WERI-Rb-1 (cell line): ENCODE results near the gene CD46.

ENCODE experiments used
- DNase-seq: peaks from one replicate; pipeline ENCODE4 v3.0.0-alpha.2; 2020
- H3K27ac ChIP-seq: fragments of 250-450 bp; sonication (Bioruptor Pico); 2 replicates; pipeline ENCODE4 v1.5.1; 2020; ENCODE audit warnings: mild to moderate bottlenecking, moderate library complexity
- H3K27me3 ChIP-seq: fragments of 250-450 bp; sonication (Bioruptor Pico); 2 replicates; pipeline ENCODE4 v1.5.1; 2021; ENCODE audit warnings: mild to moderate bottlenecking, low read depth, moderate library complexity; ENCODE audit not compliant: insufficient read depth, severe bottlenecking
- H3K36me3 ChIP-seq: fragments of 250-450 bp; sonication (Bioruptor Pico); 2 replicates; pipeline ENCODE4 v1.5.1; 2020; ENCODE audit warnings: mild to moderate bottlenecking, moderate library complexity
- H3K4me3 ChIP-seq: 2 replicates; pipeline ENCODE4 v1.5.1; 2011; ENCODE audit warnings: low read depth, mild to moderate bottlenecking, control low read depth, low read length
- H3K9me3 ChIP-seq: fragments of 250-450 bp; sonication (Bioruptor Pico); 2 replicates; pipeline ENCODE4 v1.5.1; 2021; ENCODE audit warnings: mild to moderate bottlenecking, moderate library complexity; ENCODE audit not compliant: severe bottlenecking
- CTCF ChIP-seq: IDR thresholded peaks from 2 replicates; pipeline ENCODE4 v1.5.1; 2011; ENCODE audit warnings: low read depth, mild to moderate bottlenecking, control low read depth, inconsistent platforms, low read length

Gene CD46

GRCh38 chr1:207835958-207836357 lies 84.1 kb downstream of the CD46 start:
- DNase-seq: no peak
- Histone ChIP-seq H3K36me3 (peaks cover 16% of the 10 kb centered on the region), H3K9me3 (no peaks in the 10 kb centered on the region), H3K4me3 (no peak overlapping the region), H3K27me3 (no peaks in the 10 kb centered on the region), H3K27ac (no peak overlapping the region)
- no peak for TF ChIP-seq CTCF

DNA sequence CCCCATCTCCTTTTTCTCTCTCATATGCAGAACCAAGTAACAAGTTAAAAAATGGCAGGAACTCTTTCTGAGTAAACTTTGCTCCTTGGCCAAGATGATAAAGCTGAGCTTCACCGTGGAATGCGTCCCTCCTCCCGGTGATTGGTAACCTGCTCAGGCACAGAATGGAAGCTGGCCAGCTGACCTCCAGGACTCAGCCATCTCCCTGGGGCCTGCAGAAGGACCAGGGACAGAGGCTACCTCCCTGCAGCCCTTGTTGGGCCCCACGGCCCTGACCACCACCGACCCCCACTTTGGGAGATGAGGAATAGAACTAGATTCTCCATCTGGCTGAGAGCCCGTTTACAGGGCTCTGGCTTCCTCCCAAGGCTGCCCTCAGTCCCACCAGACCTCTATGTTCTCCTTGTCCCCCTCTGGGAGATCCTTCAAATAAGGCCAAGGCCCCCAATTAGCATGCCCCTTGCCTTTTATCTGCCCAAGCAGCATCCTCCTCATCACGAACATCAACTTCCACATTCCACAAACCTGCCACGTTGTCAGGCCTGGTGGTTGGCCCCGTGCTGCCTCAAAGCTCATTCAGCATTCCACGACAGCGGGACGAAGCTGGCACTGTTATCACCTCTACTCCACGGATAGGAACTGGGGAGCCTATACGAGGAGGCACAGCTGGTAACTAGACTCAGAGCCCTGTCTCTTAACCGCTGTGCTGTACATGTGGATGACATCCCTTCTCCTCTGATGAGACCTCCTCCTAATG lies 84.9 kb downstream of the CD46 start:
- Histone ChIP-seq H3K27me3 (no peaks in the 10 kb centered on the region), H3K4me3 (no peak overlapping the region), H3K9me3 (no peaks in the 10 kb centered on the region), H3K36me3 (peaks cover 17% of the 10 kb centered on the region), H3K27ac (no peak overlapping the region)
- TF ChIP-seq CTCF: no peak
- no peak for DNase-seq

DNA sequence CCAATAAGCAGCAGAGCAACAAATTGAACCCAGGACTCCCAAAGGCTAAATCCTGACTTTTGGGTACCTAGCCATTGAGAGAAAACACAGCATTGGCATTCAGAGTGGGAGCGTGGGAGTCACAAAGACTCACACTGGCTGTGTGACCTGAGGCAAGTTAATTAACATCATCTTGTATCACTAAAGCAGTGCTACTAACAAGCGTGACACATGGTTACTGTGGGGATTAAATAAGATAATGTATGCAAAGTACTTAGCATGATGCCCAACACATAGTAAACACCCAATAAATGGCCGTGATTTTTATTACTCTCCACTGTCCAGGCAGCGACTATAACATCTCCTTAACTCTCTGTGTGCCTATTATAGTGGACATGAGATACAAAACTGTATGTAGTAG lies 85.8 kb downstream of the CD46 start:
- no peak for DNase-seq
- TF ChIP-seq CTCF: no peak
- H3K4me3 ChIP-seq: no peak overlapping the region
- H3K27ac ChIP-seq: no peak overlapping the region
- H3K36me3 ChIP-seq: peaks cover 20% of the 10 kb centered on the region
- H3K27me3 ChIP-seq: no peaks in the 10 kb centered on the region
- H3K9me3 ChIP-seq: no peaks in the 10 kb centered on the region

- no peak for TF ChIP-seq CTCF
- H3K27me3 ChIP-seq: no peaks in the 10 kb centered on the region
- H3K27ac ChIP-seq: no peak overlapping the region
- no peak for DNase-seq
- peaks cover 20% of the 10 kb centered on the region for H3K36me3 ChIP-seq
- no peak overlapping the region for H3K4me3 ChIP-seq
- H3K9me3 ChIP-seq: no peaks in the 10 kb centered on the region
Observed at GRCh38 chr1:207838156-207839082, 86.6 kb downstream of the CD46 start.

DNA sequence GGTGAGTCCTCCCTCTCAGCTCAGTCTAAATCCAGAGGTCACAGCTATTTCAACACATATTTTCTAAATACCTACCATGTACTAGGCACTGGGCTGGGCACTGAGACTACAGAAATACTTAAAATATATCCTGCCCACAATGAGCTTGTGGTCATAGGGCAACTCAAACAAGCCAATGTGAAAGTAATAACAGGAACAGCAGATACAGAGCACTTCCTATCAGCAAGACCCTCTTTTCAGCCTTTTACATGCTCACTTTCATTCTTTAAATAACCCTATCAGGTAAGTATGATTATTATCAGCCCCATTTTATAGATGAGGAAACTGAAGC lies 87.2 kb downstream of the CD46 start:
- no peak for TF ChIP-seq CTCF
- H3K9me3 ChIP-seq: no peaks in the 10 kb centered on the region
- H3K27me3 ChIP-seq: no peaks in the 10 kb centered on the region
- H3K36me3 ChIP-seq: peaks cover 20% of the 10 kb centered on the region
- no peak overlapping the region for H3K27ac ChIP-seq
- H3K4me3 ChIP-seq: no peak overlapping the region
- DNase-seq: no peak
